H9 (cell line): ENCODE results near the gene ST3GAL5. TPM values are rescaled to one million over a fixed set of nuclear protein-coding genes. Genes with fewer than 3 reads are reported as not detected.

Experiments used
- DNase-seq: peaks from one replicate; pipeline ENCODE4 v3.0.0-alpha.2; 2017
- H2AFZ ChIP-seq: one replicate; pipeline ENCODE4 v1.6.1; 2013; ENCODE audit warnings: mild to moderate bottlenecking, low read length, control low read depth, moderate library complexity
- H2AK5ac ChIP-seq: 2 replicates; pipeline ENCODE4 v1.6.1; 2013; ENCODE audit warnings: low read length, control low read depth, mixed read lengths; ENCODE audit not compliant: insufficient read length
- H2BK120ac ChIP-seq: one replicate; pipeline ENCODE4 v1.6.1; 2013; ENCODE audit warnings: low read depth, mild to moderate bottlenecking, low read length, control low read depth, inconsistent platforms; ENCODE audit not compliant: poor library complexity, severe bottlenecking
- H2BK12ac ChIP-seq: 2 replicates; pipeline ENCODE4 v1.6.1; 2013; ENCODE audit warnings: low read length, control low read depth, mixed read lengths, low read depth; ENCODE audit not compliant: insufficient read length
- H2BK15ac ChIP-seq: 2 replicates; pipeline ENCODE4 v1.6.1; 2013; ENCODE audit warnings: low read depth, low read length, control low read depth
- H2BK20ac ChIP-seq: one replicate; pipeline ENCODE4 v1.6.1; 2013; ENCODE audit warnings: low read depth, mild to moderate bottlenecking, low read length, control low read depth, inconsistent platforms; ENCODE audit not compliant: poor library complexity, severe bottlenecking
- H2BK5ac ChIP-seq: 2 replicates; pipeline ENCODE4 v1.6.1; 2013; ENCODE audit warnings: low read length, control low read depth, mixed read lengths; ENCODE audit not compliant: insufficient read length
- H3K14ac ChIP-seq: 2 replicates; pipeline ENCODE4 v1.6.1; 2013; ENCODE audit warnings: low read length, control low read depth; ENCODE audit not compliant: insufficient read depth
- H3K18ac ChIP-seq: 2 replicates; pipeline ENCODE4 v1.6.1; 2013; ENCODE audit warnings: low read depth, mild to moderate bottlenecking, mixed read lengths, low read length, control low read depth; ENCODE audit not compliant: insufficient read length
- H3K23ac ChIP-seq: 2 replicates; pipeline ENCODE4 v1.6.1; 2013; ENCODE audit warnings: low read length, control low read depth, mixed read lengths, low read depth; ENCODE audit not compliant: insufficient read length
- H3K23me2 ChIP-seq: 2 replicates; pipeline ENCODE4 v1.6.1; 2013; ENCODE audit warnings: low read depth, mild to moderate bottlenecking, mixed read lengths, low read length, control low read depth; ENCODE audit not compliant: insufficient read length, poor library complexity, severe bottlenecking
- H3K27ac ChIP-seq: 2 replicates; pipeline ENCODE4 v1.5.1; 2013; ENCODE audit warnings: low read length, control low read depth, mixed read lengths, low read depth; ENCODE audit not compliant: insufficient read length
- H3K27me3 ChIP-seq: 2 replicates; pipeline ENCODE4 v1.6.1; 2013; ENCODE audit warnings: low read length, control low read depth, inconsistent platforms; ENCODE audit not compliant: insufficient read depth
- H3K4ac ChIP-seq: 2 replicates; pipeline ENCODE4 v1.6.1; 2013; ENCODE audit warnings: low read depth, mild to moderate bottlenecking, control low read depth, inconsistent platforms, low read length, moderate library complexity
- H3K4me1 ChIP-seq: 2 replicates; pipeline ENCODE4 v1.6.1; 2013; ENCODE audit warnings: low read length, control low read depth, inconsistent platforms; ENCODE audit not compliant: insufficient read depth
- H3K4me2 ChIP-seq: 2 replicates; pipeline ENCODE4 v1.6.1; 2013; ENCODE audit warnings: low read length, control low read depth, mixed read lengths; ENCODE audit not compliant: insufficient read length, insufficient read depth
- H3K56ac ChIP-seq: 2 replicates; pipeline ENCODE4 v1.6.1; 2013; ENCODE audit warnings: low read depth, mild to moderate bottlenecking, mixed read lengths, low read length, control low read depth; ENCODE audit not compliant: insufficient read length
- H3K79me1 ChIP-seq: 2 replicates; pipeline ENCODE4 v1.6.1; 2013; ENCODE audit warnings: low read depth, mild to moderate bottlenecking, moderate library complexity, low read length, control low read depth, inconsistent platforms; ENCODE audit not compliant: insufficient read depth, poor library complexity, severe bottlenecking
- H3K79me2 ChIP-seq: 2 replicates; pipeline ENCODE4 v1.6.1; 2013; ENCODE audit warnings: low read length, control low read depth, inconsistent platforms; ENCODE audit not compliant: insufficient read depth
- H3K9ac ChIP-seq: 2 replicates; pipeline ENCODE4 v1.6.1; 2013; ENCODE audit warnings: low read length, control low read depth, mixed read lengths; ENCODE audit not compliant: insufficient read length; ENCODE audit errors: extremely low read depth
- H3K9me3 ChIP-seq: one replicate; pipeline ENCODE4 v1.6.1; 2013; ENCODE audit warnings: low read depth, low read length, inconsistent platforms; ENCODE audit not compliant: control insufficient read depth
- H3T11ph ChIP-seq: one replicate; pipeline ENCODE4 v1.6.1; 2013; ENCODE audit warnings: mild to moderate bottlenecking, low read length, control low read depth, inconsistent platforms
- H4K20me1 ChIP-seq: one replicate; pipeline ENCODE4 v1.6.1; 2013; ENCODE audit not compliant: control insufficient read depth, insufficient read length, insufficient read depth
- H4K5ac ChIP-seq: 2 replicates; pipeline ENCODE4 v1.6.1; 2013; ENCODE audit warnings: low read depth, mild to moderate bottlenecking, mixed read lengths, low read length, control low read depth; ENCODE audit not compliant: insufficient read length
- H4K8ac ChIP-seq: replicated peaks from 2 replicates; pipeline ENCODE4 v1.6.1; 2013; ENCODE audit warnings: low read length, control low read depth, mixed read lengths, low read depth; ENCODE audit not compliant: insufficient read length
- H4K91ac ChIP-seq: 2 replicates; pipeline ENCODE4 v1.6.1; 2013; ENCODE audit warnings: low read depth, mild to moderate bottlenecking, moderate library complexity, mixed read lengths, low read length, control low read depth; ENCODE audit not compliant: insufficient read length
- H3K27ac Mint-ChIP-seq, 3 experiments: 2 replicates in 2 of 3; 3 replicates in 1 of 3; pipeline ENCODE4 v1.8.0; 2020 to 2021; ENCODE audit warnings: mixed read lengths in 3 of 3, mild to moderate bottlenecking in 1 of 3, moderate library complexity in 1 of 3
- H3K27me3 Mint-ChIP-seq: 2 replicates; pipeline ENCODE4 v1.8.0; 2021; ENCODE audit warnings: low read depth, mild to moderate bottlenecking, moderate library complexity, mixed read lengths
- H3K36me3 Mint-ChIP-seq, 3 experiments: 2 replicates in 2 of 3; 3 replicates in 1 of 3; pipeline ENCODE4 v1.8.0; 2020 to 2021; ENCODE audit warnings: low read depth in 3 of 3, mixed read lengths in 3 of 3; ENCODE audit not compliant: insufficient read depth in 1 of 3
- H3K4me1 Mint-ChIP-seq, 2 experiments: 2 replicates each; pipeline ENCODE4 v1.8.0; 2020; ENCODE audit warnings: mixed read lengths in 2 of 2
- H3K4me3 Mint-ChIP-seq, 2 experiments: 2 replicates in 1 of 2; 3 replicates in 1 of 2; pipeline ENCODE4 v1.8.0; 2020 to 2021; ENCODE audit warnings: mild to moderate bottlenecking in 2 of 2, mixed read lengths in 2 of 2, moderate library complexity in 1 of 2
- H3K9me3 Mint-ChIP-seq, 2 experiments: 2 replicates in 1 of 2; 3 replicates in 1 of 2; pipeline ENCODE4 v1.8.0; 2020; ENCODE audit warnings: mild to moderate bottlenecking in 2 of 2, mixed read lengths in 2 of 2, moderate library complexity in 1 of 2
- WGBS: extraction: QIAGEN DNeasy Blood & Tissue Kit; methylation state at CpG from one replicate; pipeline ENCODE4 v1.1.7; 2013; ENCODE audit warnings: missing lambda C conversion rate, low lambda C conversion rate, mixed read lengths; ENCODE audit not compliant: insufficient read length; ENCODE audit errors: extremely low coverage; 5-methylcytosine and 5-hydroxymethylcytosine counted together
- total RNA-seq: library from RNA; stranded (reverse); gene quantifications from 2 replicates; pipeline ENCODE4 v1.2.1, GENCODE V29; 2021
- TF ChIP-seq, protein P1 (sequence below): fragments of 200-600 bp; sonication (generic); conservative IDR thresholded peaks from 3 replicates; pipeline ENCODE4 v1.8.0; 2021; ENCODE audit warnings: antibody characterized with exemption, mild to moderate bottlenecking

ST3GAL5 gene
- total RNA-seq, 1 experiment from 2014 or later, result 3.3 TPM

GRCh38 chr2:85796341-85797262 lies 92.2 kb downstream of the ST3GAL5 start:
- Histone ChIP-seq H3K4me2 (no peak overlapping the region), H3K14ac (no peak overlapping the region), H4K5ac (no peak overlapping the region), H4K20me1 (no peaks in the 10 kb centered on the region), H3K79me1 (no peaks in the 10 kb centered on the region), H2BK15ac (no peak overlapping the region), H3K56ac (no peak overlapping the region), H3K9ac (no peak overlapping the region), H2BK20ac (no peak overlapping the region), H2BK120ac (no peak overlapping the region), H3K4me1 (no peaks in the 10 kb centered on the region), H2AK5ac (no peak overlapping the region), H3K79me2 (no peaks in the 10 kb centered on the region), H3K27me3 (no peaks in the 10 kb centered on the region; the same call in 1 of the 2 replicates), H3K4ac (no peak overlapping the region), H3K23ac (no peak overlapping the region), H3K9me3 (no peaks in the 10 kb centered on the region), H3K23me2 (no peaks in the 10 kb centered on the region), H4K8ac (no peak overlapping the region), H2BK12ac (no peak overlapping the region), H4K91ac (no peak overlapping the region), H3K27ac (no peak overlapping the region), H2AFZ (no peak overlapping the region), H3T11ph (no peak overlapping the region), H3K18ac (no peak overlapping the region), H2BK5ac (no peak overlapping the region)
- peaks cover 35% of the 10 kb centered on the region for H3K27me3 Mint-ChIP-seq
- H3K4me1 Mint-ChIP-seq, result peaks cover 4 to 9% of the 10 kb centered on the region in 2 experiments; a peak in 3 of 4 replicates
- TF ChIP-seq, protein P1, sequence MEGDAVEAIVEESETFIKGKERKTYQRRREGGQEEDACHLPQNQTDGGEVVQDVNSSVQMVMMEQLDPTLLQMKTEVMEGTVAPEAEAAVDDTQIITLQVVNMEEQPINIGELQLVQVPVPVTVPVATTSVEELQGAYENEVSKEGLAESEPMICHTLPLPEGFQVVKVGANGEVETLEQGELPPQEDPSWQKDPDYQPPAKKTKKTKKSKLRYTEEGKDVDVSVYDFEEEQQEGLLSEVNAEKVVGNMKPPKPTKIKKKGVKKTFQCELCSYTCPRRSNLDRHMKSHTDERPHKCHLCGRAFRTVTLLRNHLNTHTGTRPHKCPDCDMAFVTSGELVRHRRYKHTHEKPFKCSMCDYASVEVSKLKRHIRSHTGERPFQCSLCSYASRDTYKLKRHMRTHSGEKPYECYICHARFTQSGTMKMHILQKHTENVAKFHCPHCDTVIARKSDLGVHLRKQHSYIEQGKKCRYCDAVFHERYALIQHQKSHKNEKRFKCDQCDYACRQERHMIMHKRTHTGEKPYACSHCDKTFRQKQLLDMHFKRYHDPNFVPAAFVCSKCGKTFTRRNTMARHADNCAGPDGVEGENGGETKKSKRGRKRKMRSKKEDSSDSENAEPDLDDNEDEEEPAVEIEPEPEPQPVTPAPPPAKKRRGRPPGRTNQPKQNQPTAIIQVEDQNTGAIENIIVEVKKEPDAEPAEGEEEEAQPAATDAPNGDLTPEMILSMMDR, result no peak
- no CpG with 5 or more reads among the region's 22 CpGs for WGBS
- no peak for DNase-seq
- H3K36me3 Mint-ChIP-seq, result no peaks in the 10 kb centered on the region; a peak in 1 of 7 replicates
- H3K9me3 Mint-ChIP-seq, result no peaks in the 10 kb centered on the region
- no peak overlapping the region for H3K27ac Mint-ChIP-seq
- H3K4me3 Mint-ChIP-seq, result no peak overlapping the region
